ENCODE data around the gene TSHR. TPM values are rescaled to one million over a fixed set of nuclear protein-coding genes. Genes with fewer than 3 reads are reported as not detected.

The TSHR gene
- total RNA-seq, 2 donors from 2014 or later, result 0.23 to 0.36 TPM

DNA sequence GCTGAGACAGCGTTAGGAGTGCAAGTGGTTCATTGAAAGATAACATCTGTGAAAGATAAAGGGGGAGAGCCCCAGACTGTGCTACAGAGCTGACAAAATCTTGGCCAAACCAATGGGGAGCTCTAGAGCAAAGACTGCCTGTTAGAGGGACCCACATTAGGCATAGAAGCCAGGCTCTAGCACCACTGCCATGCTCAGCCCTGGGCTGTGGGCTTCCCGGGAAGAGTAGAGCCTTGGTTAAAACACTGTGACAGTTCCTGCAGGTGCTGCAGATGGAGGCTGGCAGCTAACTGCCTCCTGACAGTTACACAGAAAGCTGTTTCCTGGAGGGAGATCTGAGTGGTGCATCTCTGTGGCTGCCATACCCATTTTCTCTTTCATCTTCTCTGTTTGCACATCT is 23.0 kb downstream of the TSHR start:
- no peak for DNase-seq (ENCODE audit: low spot score)
- intact Hi-C loops (cut with DNase I), result no loop called here
- Histone ChIP-seq H3K4me3 (no peak overlapping the region), H3K4me1 (replicated peaks) (no peaks in the 10 kb centered on the region), H3K36me3 (no peaks in the 10 kb centered on the region), H3K9me3 (no peaks in the 10 kb centered on the region), H3K27me3 (replicated peaks; ENCODE audit: insufficient read depth) (no peaks in the 10 kb centered on the region), H3K27ac (no peak overlapping the region)
- 57% methylated on average over 2 of the region's 2 CpGs for WGBS
- TF ChIP-seq, protein P1, sequence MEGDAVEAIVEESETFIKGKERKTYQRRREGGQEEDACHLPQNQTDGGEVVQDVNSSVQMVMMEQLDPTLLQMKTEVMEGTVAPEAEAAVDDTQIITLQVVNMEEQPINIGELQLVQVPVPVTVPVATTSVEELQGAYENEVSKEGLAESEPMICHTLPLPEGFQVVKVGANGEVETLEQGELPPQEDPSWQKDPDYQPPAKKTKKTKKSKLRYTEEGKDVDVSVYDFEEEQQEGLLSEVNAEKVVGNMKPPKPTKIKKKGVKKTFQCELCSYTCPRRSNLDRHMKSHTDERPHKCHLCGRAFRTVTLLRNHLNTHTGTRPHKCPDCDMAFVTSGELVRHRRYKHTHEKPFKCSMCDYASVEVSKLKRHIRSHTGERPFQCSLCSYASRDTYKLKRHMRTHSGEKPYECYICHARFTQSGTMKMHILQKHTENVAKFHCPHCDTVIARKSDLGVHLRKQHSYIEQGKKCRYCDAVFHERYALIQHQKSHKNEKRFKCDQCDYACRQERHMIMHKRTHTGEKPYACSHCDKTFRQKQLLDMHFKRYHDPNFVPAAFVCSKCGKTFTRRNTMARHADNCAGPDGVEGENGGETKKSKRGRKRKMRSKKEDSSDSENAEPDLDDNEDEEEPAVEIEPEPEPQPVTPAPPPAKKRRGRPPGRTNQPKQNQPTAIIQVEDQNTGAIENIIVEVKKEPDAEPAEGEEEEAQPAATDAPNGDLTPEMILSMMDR (IDR thresholded peaks at IDR 0.05), result no peak
- no peak for TF ChIP-seq POLR2AphosphoS5 (IDR thresholded peaks at IDR 0.05)
- TF ChIP-seq POLR2A (IDR thresholded peaks at IDR 0.05), result no peak

DNA sequence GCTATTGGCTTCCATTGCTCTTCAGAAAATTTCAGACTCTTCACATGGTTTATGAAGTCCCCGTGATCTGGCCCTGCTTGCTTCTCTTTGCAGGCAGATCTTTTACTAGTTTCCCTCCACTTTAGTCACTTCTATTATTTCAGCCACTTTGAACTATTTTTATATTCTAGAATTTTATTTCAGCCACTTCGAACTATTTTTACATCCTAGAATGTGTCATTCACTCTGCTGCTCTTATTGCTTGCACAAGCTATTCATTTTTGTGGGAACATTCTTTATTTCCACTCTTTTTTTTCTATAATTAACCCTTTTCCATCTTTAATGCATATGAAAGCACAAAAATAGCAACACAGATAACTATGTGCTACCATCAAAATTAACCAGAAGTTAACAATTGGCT is 24.5 kb downstream of the TSHR start:
- Histone ChIP-seq H3K4me1 (replicated peaks) (no peaks in the 10 kb centered on the region), H3K9me3 (no peaks in the 10 kb centered on the region), H3K4me3 (no peak overlapping the region), H3K36me3 (no peaks in the 10 kb centered on the region), H3K27me3 (replicated peaks; ENCODE audit: insufficient read depth) (no peaks in the 10 kb centered on the region), H3K27ac (no peak overlapping the region)
- 76% methylated on average over 2 of the region's 2 CpGs for WGBS
- no peak for DNase-seq (ENCODE audit: low spot score)
- intact Hi-C loops (cut with DNase I), result no loop called here
- TF ChIP-seq POLR2AphosphoS5 (IDR thresholded peaks at IDR 0.05), result no peak
- TF ChIP-seq, protein P1 (IDR thresholded peaks at IDR 0.05), result no peak
- no peak for TF ChIP-seq POLR2A (IDR thresholded peaks at IDR 0.05)

DNA sequence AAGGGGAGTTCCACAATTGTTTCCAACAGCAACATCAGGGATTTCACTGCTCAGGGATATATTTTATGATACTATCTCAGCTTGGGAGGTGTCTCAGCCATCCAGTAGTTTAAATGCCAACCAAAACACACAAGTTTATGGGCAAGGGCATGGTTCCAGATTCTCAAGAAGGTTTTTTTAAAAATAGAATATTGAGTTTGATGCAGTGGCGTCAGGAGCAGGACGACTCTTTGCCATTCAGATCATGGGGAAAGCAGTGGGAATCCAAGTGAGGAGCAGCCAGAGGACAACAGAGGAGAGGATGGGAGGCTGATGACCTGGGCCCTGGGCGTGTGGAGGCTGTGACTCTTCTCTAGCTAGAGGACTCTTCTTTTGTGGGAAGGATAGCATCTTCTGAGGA is 25.7 kb downstream of the TSHR start:
- 27% methylated on average over 3 of the region's 3 CpGs for WGBS
- Histone ChIP-seq H3K27ac (no peak overlapping the region), H3K4me3 (no peak overlapping the region), H3K4me1 (replicated peaks) (no peaks in the 10 kb centered on the region), H3K9me3 (no peaks in the 10 kb centered on the region), H3K27me3 (replicated peaks; ENCODE audit: insufficient read depth) (no peaks in the 10 kb centered on the region), H3K36me3 (no peaks in the 10 kb centered on the region)
- intact Hi-C loops (cut with DNase I), result no loop called here
- TF ChIP-seq, protein P1 (IDR thresholded peaks at IDR 0.05), result no peak
- peak; percentile 8 for TF ChIP-seq POLR2AphosphoS5 (IDR thresholded peaks at IDR 0.05)
- no peak for DNase-seq (ENCODE audit: low spot score)

DNA sequence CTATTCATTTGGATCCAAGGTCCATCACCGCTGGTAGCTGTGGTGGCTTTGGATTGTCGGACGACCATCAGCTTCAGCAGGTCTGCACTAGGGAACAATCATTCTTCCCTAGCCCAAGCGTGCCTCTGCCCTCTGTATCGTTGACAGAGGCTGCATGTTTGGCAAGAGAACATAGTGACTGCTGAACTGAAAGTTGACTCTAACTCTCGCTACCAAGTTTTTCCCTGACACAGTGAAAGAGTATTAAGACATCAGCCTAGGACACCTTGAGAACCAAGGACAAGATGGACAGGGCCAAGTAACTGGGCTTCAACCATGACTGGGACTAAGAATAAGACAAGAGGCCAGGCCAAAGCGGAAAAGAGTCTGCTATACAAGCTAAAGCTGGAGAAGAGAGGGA is 26.3 kb downstream of the TSHR start:
- 71% methylated on average over 7 of the region's 7 CpGs for WGBS
- no peak for DNase-seq (ENCODE audit: low spot score)
- TF ChIP-seq, protein P1 (IDR thresholded peaks at IDR 0.05), result no peak
- TF ChIP-seq POLR2AphosphoS5 (IDR thresholded peaks at IDR 0.05) (no peak), POLR2A (IDR thresholded peaks at IDR 0.05) (no peak)

DNA sequence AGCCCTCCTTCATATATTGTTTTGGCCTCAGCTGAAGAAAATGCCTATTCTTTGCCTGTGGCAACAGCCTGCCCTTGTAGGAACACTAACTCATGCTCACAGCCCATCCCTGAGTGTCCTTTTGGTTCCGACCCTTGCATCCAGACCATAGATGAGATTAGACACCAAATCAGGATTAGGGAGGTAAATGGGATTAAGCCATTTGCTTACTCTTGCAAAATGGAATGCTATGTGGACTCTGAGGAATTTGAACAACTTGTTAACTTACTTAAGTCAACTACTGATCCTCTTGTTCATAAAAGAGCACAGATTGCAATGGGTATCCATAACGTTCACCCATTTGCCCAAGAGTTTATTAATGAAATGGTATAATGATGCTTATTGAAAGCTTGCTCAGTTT is 27.3 kb downstream of the TSHR start:
- no peak overlapping the region for H3K27ac ChIP-seq
- TF ChIP-seq POLR2A (IDR thresholded peaks at IDR 0.05), result no peak
- no peaks in the 10 kb centered on the region for H3K4me1 ChIP-seq (replicated peaks)
- WGBS, result 95% methylated on average over 2 of the region's 2 CpGs
- intact Hi-C loops (cut with DNase I), result no loop called here
- no peak for DNase-seq (ENCODE audit: low spot score)
- no peak overlapping the region for H3K4me3 ChIP-seq
- H3K27me3 ChIP-seq (replicated peaks; ENCODE audit: insufficient read depth), result no peaks in the 10 kb centered on the region
- no peaks in the 10 kb centered on the region for H3K36me3 ChIP-seq
- no peaks in the 10 kb centered on the region for H3K9me3 ChIP-seq

More for the DNA sequence above, 26.3 kb downstream of the TSHR start:
- H3K4me1 ChIP-seq (replicated peaks), result no peaks in the 10 kb centered on the region
- no peak overlapping the region for H3K27ac ChIP-seq
- H3K9me3 ChIP-seq, result no peaks in the 10 kb centered on the region
- H3K27me3 ChIP-seq (replicated peaks; ENCODE audit: insufficient read depth), result no peaks in the 10 kb centered on the region
- H3K36me3 ChIP-seq, result no peaks in the 10 kb centered on the region
- intact Hi-C loops (cut with DNase I), result no loop called here
- no peak overlapping the region for H3K4me3 ChIP-seq
